ENCODE results near the gene TOGARAM1. TPM values are rescaled to one million over a fixed set of nuclear protein-coding genes. Genes with fewer than 3 reads are reported as not detected.

TOGARAM1 gene
- total and polyA plus RNA-seq, 9 of the 15 experiments (the other 6 are each of a cell fraction or from before 2014, with no cell fraction given), result 1.3 to 6.4 (median 3.7) TPM

DNA sequence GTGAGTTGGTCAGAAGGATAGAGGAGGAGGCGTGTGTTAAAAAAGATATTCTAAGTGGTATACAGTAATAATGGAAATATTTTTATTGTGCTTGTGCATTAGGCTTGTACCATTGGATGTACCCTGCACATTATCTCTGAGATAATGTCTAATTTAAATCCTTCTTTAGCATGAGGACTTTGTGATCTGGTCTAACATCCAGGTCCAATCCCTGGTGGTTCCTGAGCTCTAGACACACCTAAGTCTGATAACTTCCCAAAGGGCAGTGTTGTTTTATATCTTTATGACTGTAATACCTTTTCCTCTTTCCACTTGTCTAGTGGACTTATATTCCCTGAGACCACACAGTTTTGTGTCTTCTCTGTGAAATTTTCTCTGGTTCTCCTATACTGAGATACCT lies 142.6 kb downstream of the TOGARAM1 start (continued):
- TF ChIP-seq ZNF551 (CRISPR knock-in tag; IDR thresholded peaks at IDR 0.05) (no peak), ZFP1 (CRISPR knock-in tag; IDR thresholded peaks at IDR 0.05) (no peak), BCL6 (CRISPR knock-in tag; IDR thresholded peaks at IDR 0.05) (no peak)

GRCh38 chr14:45112896-45113781 lies 151.1 kb downstream of the TOGARAM1 start:
- BruUV-seq (replicated peaks), result no TSS peak
- FAIRE-seq, result no peak
- in situ Hi-C loops (cut with MboI), result no loop called here

More at GRCh38 chr14:45112896-45113781, 151.1 kb downstream of the TOGARAM1 start:
- H3K27me3 ChIP-seq (ENCODE audit: control insufficient read depth in 2 of 2, insufficient read depth in 2 of 2, low read length in 2 of 2), result no peaks in the 10 kb centered on the region
- no peaks in the 10 kb centered on the region; the same call in 1 of the 2 replicates for H4K20me1 ChIP-seq (replicated peaks; ENCODE audit: control insufficient read depth, insufficient read depth, low read length)
- ATAC-seq, result peak; percentile 38; the same call in 1 of the 3 replicates
- H3K79me2 ChIP-seq (ENCODE audit: control insufficient read depth, insufficient read depth, low read length), result no peaks in the 10 kb centered on the region
- no peak overlapping the region for H2AFZ ChIP-seq (ENCODE audit: low read depth, low read length)
- ChIA-PET POLR2A (interaction anchor here (0.7 to 1.3 kb wide), 3 partner anchors 13 to 21 kb away, joined by 3 read pairs; partner anchors contain the start of gene FKBP3), CTCF (ENCODE audit: low intra/inter-chr PET ratio) (no interaction called here)
- H3K27ac ChIP-seq (ENCODE audit: extremely low read depth, low read depth, low read length), result 0 out of 3 replicates have a peak overlapping the region, but pooled peaks have one; percentile 39
- intact Hi-C loops (cut with micrococcal nuclease), result no loop called here
- DNase-seq (ENCODE audit: extremely low read depth in 1 of 4, low spot score in 3 of 4), result no peak
- H3K36me3 ChIP-seq (ENCODE audit: control insufficient read depth, insufficient read depth, low read length), result peaks cover 93% of the 10 kb centered on the region
- TF ChIP-seq PYGO2 (tag; IDR thresholded peaks at IDR 0.05) (no peak), ZNF146 (CRISPR knock-in tag; IDR thresholded peaks at IDR 0.05; ENCODE audit: unreplicated experiment) (no peak), NFIX (CRISPR knock-in tag; IDR thresholded peaks at IDR 0.05; ENCODE audit: low read depth) (peak; percentile 92), EWSR1 (IDR thresholded peaks at IDR 0.05; ENCODE audit: borderline replicate concordance, low read depth, partially characterized antibody) (no peak), PHTF2 (CRISPR knock-in tag; IDR thresholded peaks at IDR 0.05) (no peak), FOXA3 (CRISPR knock-in tag; conservative IDR thresholded peaks at IDR 0.05 in 1 of 2, IDR thresholded peaks at IDR 0.05 in 1 of 2) (peak in 1 of 2 experiments; percentile 37; a peak in 1 of 4 replicates), NFIC (IDR thresholded peaks at IDR 0.05) (peak; percentile 96), ZC3H11A (IDR thresholded peaks at IDR 0.05; ENCODE audit: low read depth, low read length) (no peak), POLR2AphosphoS2 (IDR thresholded peaks at IDR 0.05; ENCODE audit: low read length) (0 out of 2 replicates have a peak, but pooled peaks have one; percentile 46)
- no peaks in the 10 kb centered on the region for H3K9me3 ChIP-seq (replicated peaks; ENCODE audit: control insufficient read depth, insufficient read depth, low read depth, low read length)
- WGBS (ENCODE audit: insufficient coverage, low coverage, missing lambda C conversion rate), result 78% methylated on average over 6 of the region's 6 CpGs
- no peak overlapping the region for H3K4me3 ChIP-seq
- no peak overlapping the region for H3K9ac ChIP-seq (ENCODE audit: insufficient read depth in 1 of 2, low read depth in 2 of 2, low read length in 2 of 2)
- H3K9me1 ChIP-seq (ENCODE audit: control insufficient read depth, insufficient read depth, low read length), result no peaks in the 10 kb centered on the region
- H3K4me2 ChIP-seq (ENCODE audit: insufficient read depth, low read length), result no peak overlapping the region
- H3K4me1 ChIP-seq (replicated peaks in 1 of 2; ENCODE audit: control insufficient read depth in 2 of 2, insufficient read depth in 2 of 2, low read length in 2 of 2), result peaks cover 0 to 8% of the 10 kb centered on the region in 2 experiments; a peak in 1 of 5 replicates
